ENCODE data around the gene KLF9. TPM values are rescaled to one million over a fixed set of nuclear protein-coding genes. Genes with fewer than 3 reads are reported as not detected.

Gene KLF9
- total RNA-seq, 2 experiments from 2014 or later: 132 to 135 TPM

DNA sequence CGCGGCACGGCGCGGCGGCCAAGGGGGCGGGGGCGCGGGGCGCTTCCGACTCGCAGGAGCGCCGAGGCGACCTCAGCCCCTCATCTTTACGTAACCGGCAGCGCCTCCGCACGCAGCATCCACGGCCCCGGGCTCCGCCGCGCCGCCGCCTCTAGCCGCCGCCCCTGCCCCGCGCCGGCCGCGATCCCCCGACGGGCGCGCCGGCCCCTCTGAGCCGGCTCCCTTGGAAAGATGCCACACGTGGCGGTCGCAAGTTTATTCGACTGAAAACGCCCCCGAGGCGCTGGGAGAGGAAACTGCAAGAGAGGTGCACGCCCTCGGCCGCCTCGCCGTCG, 1.0 kb downstream of the KLF9 start:
- peak overlapping the region; percentile 97 to 99 for H3K27ac ChIP-seq (ENCODE audit: low read depth in 1 of 2, low read length in 2 of 2)
- POLR2A ChIA-PET: interaction anchor here (1.0 to 5.8 kb wide), 12 partner anchors 7 to 1370 kb away, joined by 3 to 91 read pairs (median 4); no protein-coding TSS in a partner anchor
- peaks cover 44% of the 10 kb centered on the region for H3K4me1 ChIP-seq (ENCODE audit: insufficient read depth, low read length)
- H3K36me3 Mint-ChIP-seq (ENCODE audit: low read depth): peaks cover 33% of the 10 kb centered on the region
- intact Hi-C loops (cut with DNase I, micrococcal nuclease): loop anchor here (2.0 to 10.0 kb wide), 7 partner anchors 61 to 1951 kb away; partner anchors contain the start of genes ZFAND5 (in 2 of the 2), CEMIP2 (in 1 of the 2) and SMC5 (in 1 of the 2)
- peak overlapping the region; percentile 98 for H3K4me3 Mint-ChIP-seq
- TF ChIP-seq CTCF (IDR thresholded peaks at IDR 0.05): no peak
- peaks cover 60% of the 10 kb centered on the region for H3K4me1 Mint-ChIP-seq (ENCODE audit: low read depth)
- H3K27me3 Mint-ChIP-seq: no peaks in the 10 kb centered on the region
- H3K27me3 ChIP-seq (ENCODE audit: control insufficient read depth in 1 of 2, insufficient read depth in 2 of 2, low read length in 2 of 2): no peaks in the 10 kb centered on the region
- no peaks in the 10 kb centered on the region for H3K9me3 Mint-ChIP-seq
- H3K36me3 ChIP-seq (ENCODE audit: insufficient read depth, low read length): no peaks in the 10 kb centered on the region
- H3K9me3 ChIP-seq (ENCODE audit: control insufficient read depth in 1 of 2, insufficient read depth in 1 of 2, low read length in 2 of 2): no peaks in the 10 kb centered on the region
- peak in 10 of 14 experiments; percentile 49 to 89 (median 66) for DNase-seq
- H3K4me3 ChIP-seq (ENCODE audit: low read length): peak overlapping the region; percentile 93
- ATAC-seq (ENCODE audit: poor library complexity): peak; percentile 39
- H3K27ac Mint-ChIP-seq: peak overlapping the region; percentile 100
- CTCF ChIA-PET: interaction anchor here (0.5 kb wide), 1 partner anchor 19 kb away, joined by 3 read pairs; no protein-coding TSS in a partner anchor

DNA sequence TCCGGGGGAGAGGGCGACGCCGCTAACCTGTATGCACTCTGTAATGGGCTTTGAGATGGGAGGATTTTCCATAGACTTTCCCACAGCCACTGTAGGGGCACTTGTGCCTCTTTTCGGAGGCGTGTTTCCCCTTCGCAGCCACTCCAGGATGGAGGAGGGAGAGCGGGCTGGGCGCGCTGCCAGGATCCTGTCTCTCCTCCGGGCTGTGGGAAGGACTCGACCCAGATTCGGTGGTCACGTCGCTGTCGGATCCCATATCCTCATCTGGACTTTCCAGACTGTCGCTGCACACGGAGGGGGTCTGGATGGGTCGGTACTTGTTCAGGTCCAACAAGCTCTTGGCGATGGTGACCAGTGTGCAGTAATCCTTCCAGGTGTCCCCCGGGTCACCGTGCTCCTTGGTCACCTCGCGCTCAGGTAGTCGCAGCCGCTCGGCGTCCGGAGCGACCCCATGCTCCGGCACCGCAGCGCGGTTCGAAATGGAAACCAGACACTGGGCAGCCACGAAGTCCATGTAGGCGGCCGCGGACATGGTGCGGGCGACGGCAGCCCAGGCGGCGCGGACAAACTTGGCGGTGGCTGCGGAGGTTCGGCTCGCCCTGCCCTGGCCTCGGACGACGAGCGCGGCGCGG, 1.5 kb downstream of the KLF9 start:
- ChIA-PET POLR2A (interaction anchor here (1.0 to 5.8 kb wide), 13 partner anchors 7 to 1370 kb away, joined by 3 to 91 read pairs (median 5); partner anchors contain the start of gene SMC5), CTCF (interaction anchor here (0.5 kb wide), 1 partner anchor 19 kb away, joined by 3 read pairs; no protein-coding TSS in a partner anchor)
- Mint-ChIP-seq H3K27ac (peak overlapping the region; percentile 100), H3K36me3 (ENCODE audit: low read depth) (peaks cover 34% of the 10 kb centered on the region), H3K27me3 (no peaks in the 10 kb centered on the region), H3K4me1 (ENCODE audit: low read depth) (peaks cover 63% of the 10 kb centered on the region), H3K9me3 (no peaks in the 10 kb centered on the region), H3K4me3 (peak overlapping the region; percentile 99)
- Histone ChIP-seq H3K36me3 (ENCODE audit: insufficient read depth, low read length) (no peaks in the 10 kb centered on the region), H3K4me3 (ENCODE audit: low read length) (peak overlapping the region; percentile 93), H3K4me1 (ENCODE audit: insufficient read depth, low read length) (peaks cover 44% of the 10 kb centered on the region), H3K9me3 (ENCODE audit: control insufficient read depth in 1 of 2, insufficient read depth in 1 of 2, low read length in 2 of 2) (no peaks in the 10 kb centered on the region), H3K27ac (ENCODE audit: low read depth in 1 of 2, low read length in 2 of 2) (peak overlapping the region; percentile 82 to 99), H3K27me3 (ENCODE audit: control insufficient read depth in 1 of 2, insufficient read depth in 2 of 2, low read length in 2 of 2) (no peaks in the 10 kb centered on the region)
- no peak for TF ChIP-seq CTCF (IDR thresholded peaks at IDR 0.05)
- intact Hi-C loops (cut with DNase I, micrococcal nuclease): loop anchor here (1.0 to 10.0 kb wide), 8 partner anchors 7 to 1952 kb away; partner anchors contain the start of genes ZFAND5 (in 2 of the 2), CEMIP2 (in 1 of the 2) and SMC5 (in 1 of the 2)
- ATAC-seq (ENCODE audit: poor library complexity) (no peak), DNase-seq (peak in 11 of 14 experiments; percentile 14 to 68 (median 36))

DNA sequence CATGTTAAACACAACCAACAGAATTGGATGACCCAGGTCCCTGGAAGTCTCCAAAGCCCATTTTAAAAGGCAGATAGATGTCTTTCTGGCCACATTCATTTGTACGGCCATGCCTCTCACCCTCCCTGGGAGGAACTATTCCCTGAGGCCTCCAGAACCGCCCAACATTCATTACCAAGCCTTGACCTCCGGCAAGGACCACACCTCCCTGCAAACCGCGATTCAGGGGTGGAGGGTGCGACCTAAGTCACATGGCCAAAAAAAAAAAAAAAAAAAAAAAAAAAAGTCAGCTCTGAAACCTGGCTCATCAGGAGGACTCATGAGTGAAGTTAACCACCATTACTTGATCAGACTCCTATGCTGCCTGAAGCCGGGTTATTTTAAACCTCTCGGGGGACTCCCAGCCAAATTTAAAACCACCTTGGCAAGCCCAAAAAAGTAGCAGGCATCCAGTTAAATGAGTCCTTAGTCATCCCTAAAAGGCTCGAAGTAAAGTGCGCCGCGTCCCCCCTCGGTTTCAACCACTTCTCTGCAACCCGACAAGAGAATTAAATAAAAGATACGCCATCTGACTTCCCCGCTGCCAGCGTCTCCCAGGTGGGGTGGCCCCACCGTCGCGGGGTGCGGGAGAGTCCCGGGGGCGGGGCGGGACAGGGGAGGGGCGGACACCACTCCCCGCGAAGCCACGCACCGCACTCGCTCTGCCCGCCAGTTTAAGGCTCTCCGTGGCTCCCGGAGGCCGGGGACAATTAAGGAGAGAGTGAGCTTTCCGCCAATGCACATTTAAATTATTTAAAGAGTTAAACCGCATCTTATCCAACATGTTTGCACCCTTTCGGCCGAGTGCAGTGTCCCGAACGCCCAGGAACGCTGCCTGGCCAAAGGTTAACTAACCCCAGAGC, 2.3 kb downstream of the KLF9 start:
- TF ChIP-seq CTCF (IDR thresholded peaks at IDR 0.05): no peak
- peak overlapping the region; percentile 93 for H3K4me3 ChIP-seq (ENCODE audit: low read length)
- H3K9me3 Mint-ChIP-seq: no peaks in the 10 kb centered on the region
- peaks cover 37% of the 10 kb centered on the region for H3K36me3 Mint-ChIP-seq (ENCODE audit: low read depth)
- H3K9me3 ChIP-seq (ENCODE audit: control insufficient read depth in 1 of 2, insufficient read depth in 1 of 2, low read length in 2 of 2): no peaks in the 10 kb centered on the region
- H3K4me3 Mint-ChIP-seq: peak overlapping the region; percentile 99
- peaks cover 51% of the 10 kb centered on the region for H3K4me1 ChIP-seq (ENCODE audit: insufficient read depth, low read length)
- ChIA-PET POLR2A (interaction anchor here (0.6 to 5.8 kb wide), 19 partner anchors 8 to 1371 kb away, joined by 3 to 91 read pairs (median 4); partner anchors contain the start of gene SMC5), CTCF (interaction anchor here (0.7 kb wide), 1 partner anchor 18 kb away, joined by 3 read pairs; no protein-coding TSS in a partner anchor)
- H3K27me3 Mint-ChIP-seq: no peaks in the 10 kb centered on the region
- peak; percentile 38 to 86 (median 58) for DNase-seq
- intact Hi-C loops (cut with DNase I, micrococcal nuclease): loop anchor here (1.0 to 10.0 kb wide), 10 partner anchors 8 to 1953 kb away; partner anchors contain the start of genes ZFAND5 (in 2 of the 2), CEMIP2 (in 1 of the 2) and SMC5 (in 1 of the 2)
- no peaks in the 10 kb centered on the region for H3K27me3 ChIP-seq (ENCODE audit: control insufficient read depth in 1 of 2, insufficient read depth in 2 of 2, low read length in 2 of 2)
- no peaks in the 10 kb centered on the region for H3K36me3 ChIP-seq (ENCODE audit: insufficient read depth, low read length)
- peak overlapping the region; percentile 82 to 99 for H3K27ac ChIP-seq (ENCODE audit: low read depth in 1 of 2, low read length in 2 of 2)
- ATAC-seq (ENCODE audit: poor library complexity): peak; percentile 20
- H3K4me1 Mint-ChIP-seq (ENCODE audit: low read depth): peaks cover 70% of the 10 kb centered on the region
- H3K27ac Mint-ChIP-seq: peak overlapping the region; percentile 100
